Heart right ventricle (tissue), 16 donors: ENCODE data around the gene VAT1L. TPM values are rescaled to one million over a fixed set of nuclear protein-coding genes. Genes with fewer than 3 reads are reported as not detected.

Experiments used
- ATAC-seq, 8 donors: fragments of 200-7000 bp; cut with Tn5 transposase; one replicate each; pipeline ENCODE4 v1.9.1; 2020; ENCODE audit warnings: mild to moderate bottlenecking in 8 of 8, moderate library complexity in 8 of 8, moderate number of reproducible peaks in 1 of 8
- DNase-seq, 2 donors: peaks; one replicate each; pipeline ENCODE4 v3.0.0-alpha.2; 2020
- H3K27ac ChIP-seq, 10 donors: fragments of 200-600 bp; sonication (generic) in 2 of 10; one replicate each; pipeline versions ENCODE4 v1.5.0 to v1.8.0; 2020 to 2022; ENCODE audit warnings: mild to moderate bottlenecking in 3 of 10
- H3K27me3 ChIP-seq, 7 donors: fragments of 200-600 bp; one replicate each; pipeline ENCODE4 v1.8.0; 2021 to 2022; ENCODE audit warnings: mild to moderate bottlenecking in 2 of 7
- H3K36me3 ChIP-seq, 9 donors: fragments of 200-600 bp; sonication (generic) in 1 of 9; one replicate each; pipeline versions ENCODE4 v1.5.0 to v1.8.0; 2020 to 2022; ENCODE audit warnings: mild to moderate bottlenecking in 2 of 9
- H3K4me1 ChIP-seq, 9 donors: fragments of 200-600 bp; sonication (generic) in 1 of 9; one replicate each; pipeline versions ENCODE4 v1.5.0 to v1.8.0; 2020 to 2022; ENCODE audit warnings: mild to moderate bottlenecking in 4 of 9
- H3K4me3 ChIP-seq, 10 donors: fragments of 200-600 bp; sonication (generic) in 2 of 10; one replicate each; pipeline versions ENCODE4 v1.5.0 to v1.8.0; 2020 to 2022; ENCODE audit warnings: mild to moderate bottlenecking in 7 of 10, moderate library complexity in 2 of 10
- H3K9me3 ChIP-seq, 11 donors: fragments of 200-600 bp in 10 of 11; sonication (generic) in 2 of 11; one replicate each; pipeline versions ENCODE4 v1.5.0 to v1.8.0; 2013 to 2022; ENCODE audit warnings: mild to moderate bottlenecking in 2 of 11, control low read depth in 1 of 11, moderate library complexity in 1 of 11
- WGBS, 2 donors: extraction: QIAGEN DNeasy Blood & Tissue Kit; methylation state at CpG; one replicate each; pipeline ENCODE4 v1.1.7; 2013; ENCODE audit warnings: inconsistent platforms in 1 of 2; 5-methylcytosine and 5-hydroxymethylcytosine counted together
- intact Hi-C, 10 donors: fragments of 100-400 bp; cut with DNase I; formaldehyde crosslinking; loops; one replicate each; pipeline versions ENCODE4 v1.11.1 to v1.14.2; 2022
- polyA plus RNA-seq, 2 donors: library from polyadenylated mRNA; stranded (reverse); fragments of 200-250 nt; gene quantifications; one replicate each; pipeline ENCODE4 v1.2.3, GENCODE V29; 2013
- total RNA-seq, 10 donors: library from RNA; stranded (reverse); fragmentation: NEBNext Ultra II Directional in 3 of 10; extraction: Animal tissue kit (Norgen Biotek cat#: 25700) in 3 of 10; gene quantifications; one replicate each; pipeline versions ENCODE4 v1.2.1 to v1.2.4, GENCODE V29; 2021 to 2023
- TF ChIP-seq, protein P1 (sequence below), 9 donors: fragments of 200-600 bp; sonication (generic) in 2 of 9; IDR thresholded peaks; one replicate each; pipeline versions ENCODE4 v1.5.0 to v1.8.0; 2021 to 2022; ENCODE audit warnings: antibody characterized with exemption in 9 of 9, mild to moderate bottlenecking in 5 of 9, moderate library complexity in 1 of 9
- donor health status: Arrhythmogenic right ventricular cardiomyopathy.
- donor health status: ischemic (EF 13 %, LVEDD 7.1; RV severe dilation, severe dysfunction).
- donor health status: healthy with polysubstance abuse.
- donor health status: DM: no; HTN: yes; CAD: no.
- donor health status: DM: no; HTN: no; CAD: no.
- donor health status: ischemic (EF 25% LVEDD 6.9; RV normal size, moderate dysfunction).
- donor health status: ischemic (EF 25% LVEDD 5.7; RV mildly dilated, moderate dysfunction).
- donor health status: healthy.
- donor health status: DM: yes; HTN: yes; CAD: no.
- donor health status: Ischemic cardiomyopathy.
- donor health status: ischemic (EF 35%, LVEDD 5.7; RV mildly dilated, moderate dysfunction).
- donor health status: nonischemic (EF 11% LVEDD 7.7; RV severe dilation, severe dysfunction).
- donor health status: DM: yes; HTN: yes; CAD: no.
- donor health status: PGD.
- donor health status: ischemic (EF 29% LVEDD 5.4; RV normal size, mild dysfunction).
- donor health status: nonischemic (EF 23%, LVEDD 6.1; RV moderate dilation, normal function).

The VAT1L gene
- total and polyA plus RNA-seq, 12 donors, result 0.19 to 61.0 (median 24.0) TPM

DNA sequence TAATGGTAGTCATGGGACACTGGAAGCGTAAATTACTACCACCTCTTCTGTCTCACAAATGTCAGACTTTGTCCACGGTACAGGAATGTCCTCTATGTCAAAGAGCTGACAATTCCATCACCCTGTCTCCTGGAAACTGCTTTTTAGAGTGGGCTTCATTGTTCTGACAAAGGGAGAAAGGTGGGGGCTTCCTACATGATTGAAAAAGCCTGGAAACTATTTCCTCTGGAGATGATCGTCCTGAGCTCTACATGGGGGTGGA lies 53.1 kb downstream of the VAT1L start:
- H3K4me3 ChIP-seq, result no peak overlapping the region
- no peaks in the 10 kb centered on the region for H3K36me3 ChIP-seq
- 75 to 77% methylated on average over 3 of the region's 3 CpGs for WGBS, 2 donors
- DNase-seq (no peak), ATAC-seq (no peak)
- H3K27me3 ChIP-seq, result no peaks in the 10 kb centered on the region
- intact Hi-C loops, result no loop called here
- TF ChIP-seq, protein P1, sequence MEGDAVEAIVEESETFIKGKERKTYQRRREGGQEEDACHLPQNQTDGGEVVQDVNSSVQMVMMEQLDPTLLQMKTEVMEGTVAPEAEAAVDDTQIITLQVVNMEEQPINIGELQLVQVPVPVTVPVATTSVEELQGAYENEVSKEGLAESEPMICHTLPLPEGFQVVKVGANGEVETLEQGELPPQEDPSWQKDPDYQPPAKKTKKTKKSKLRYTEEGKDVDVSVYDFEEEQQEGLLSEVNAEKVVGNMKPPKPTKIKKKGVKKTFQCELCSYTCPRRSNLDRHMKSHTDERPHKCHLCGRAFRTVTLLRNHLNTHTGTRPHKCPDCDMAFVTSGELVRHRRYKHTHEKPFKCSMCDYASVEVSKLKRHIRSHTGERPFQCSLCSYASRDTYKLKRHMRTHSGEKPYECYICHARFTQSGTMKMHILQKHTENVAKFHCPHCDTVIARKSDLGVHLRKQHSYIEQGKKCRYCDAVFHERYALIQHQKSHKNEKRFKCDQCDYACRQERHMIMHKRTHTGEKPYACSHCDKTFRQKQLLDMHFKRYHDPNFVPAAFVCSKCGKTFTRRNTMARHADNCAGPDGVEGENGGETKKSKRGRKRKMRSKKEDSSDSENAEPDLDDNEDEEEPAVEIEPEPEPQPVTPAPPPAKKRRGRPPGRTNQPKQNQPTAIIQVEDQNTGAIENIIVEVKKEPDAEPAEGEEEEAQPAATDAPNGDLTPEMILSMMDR (IDR thresholded peaks at IDR 0.05), result no peak
- H3K27ac ChIP-seq, result no peak overlapping the region
- peaks cover 0 to 17% (median 0%) of the 10 kb centered on the region in 9 donors for H3K4me1 ChIP-seq
- H3K9me3 ChIP-seq, result no peaks in the 10 kb centered on the region

DNA sequence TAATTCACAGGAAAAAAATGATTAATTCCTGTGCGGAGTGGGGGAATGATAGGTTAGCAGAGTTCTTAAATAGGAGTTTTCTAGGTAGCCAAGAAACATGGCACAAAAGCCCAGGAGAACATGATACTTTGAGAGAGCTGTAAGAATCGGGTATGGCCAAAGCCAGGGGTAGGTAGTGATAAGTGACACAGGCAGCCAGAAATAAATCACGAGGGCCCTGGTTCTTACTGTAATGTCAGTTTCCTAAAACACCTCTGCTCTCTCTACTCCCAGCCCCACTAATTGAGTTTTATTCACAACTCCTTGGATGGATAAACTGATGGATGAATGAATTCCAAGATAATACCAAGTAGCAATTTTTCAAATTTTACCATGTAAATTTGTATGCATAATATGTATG lies 54.1 kb downstream of the VAT1L start:
- Histone ChIP-seq H3K36me3 (no peaks in the 10 kb centered on the region), H3K27me3 (no peaks in the 10 kb centered on the region), H3K4me1 (peaks cover 0 to 17% (median 0%) of the 10 kb centered on the region in 9 donors), H3K27ac (peak overlapping the region in 3 of 10 donors; percentile 19 to 34 (median 22)), H3K4me3 (no peak overlapping the region), H3K9me3 (no peaks in the 10 kb centered on the region)
- WGBS, 2 donors, result 77 to 83% methylated on average over 3 of the region's 3 CpGs
- intact Hi-C loops, result no loop called here
- TF ChIP-seq, protein P1 (IDR thresholded peaks at IDR 0.05), result no peak
- ATAC-seq, result peak in 6 of 8 donors; percentile 41 to 75 (median 50)
- no peak for DNase-seq

DNA sequence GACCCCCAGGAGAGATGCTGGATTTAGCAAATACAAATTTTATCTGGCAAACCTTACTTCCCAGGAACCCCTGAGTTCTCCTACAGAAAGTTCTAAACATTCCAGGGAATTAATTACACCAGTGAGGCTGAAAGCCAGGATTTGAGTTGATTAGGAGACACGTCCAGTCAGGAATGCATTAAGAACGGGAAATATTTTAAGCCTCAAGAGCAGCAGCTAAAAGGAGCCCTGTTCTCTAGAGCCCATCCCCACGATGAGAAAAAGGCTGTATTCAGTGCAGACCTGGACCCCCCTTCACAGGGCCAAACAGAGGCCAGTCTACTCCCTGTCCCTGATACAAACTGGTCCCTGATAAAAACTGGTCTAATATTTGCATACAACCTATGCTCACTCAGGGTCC lies 55.0 kb downstream of the VAT1L start:
- H3K36me3 ChIP-seq, result no peaks in the 10 kb centered on the region
- ATAC-seq, result peak in 1 of 8 donors; percentile 40
- H3K27ac ChIP-seq, result peak overlapping the region in 2 of 10 donors; percentile 19 to 22
- intact Hi-C loops, result no loop called here
- DNase-seq, result no peak
- TF ChIP-seq, protein P1 (IDR thresholded peaks at IDR 0.05), result no peak
- no peaks in the 10 kb centered on the region for H3K9me3 ChIP-seq
- H3K4me3 ChIP-seq, result no peak overlapping the region
- H3K27me3 ChIP-seq, result no peaks in the 10 kb centered on the region
- 36 to 42% methylated on average over 3 of the region's 3 CpGs for WGBS, 2 donors
- H3K4me1 ChIP-seq, result peaks cover 0 to 17% (median 0%) of the 10 kb centered on the region in 9 donors

DNA sequence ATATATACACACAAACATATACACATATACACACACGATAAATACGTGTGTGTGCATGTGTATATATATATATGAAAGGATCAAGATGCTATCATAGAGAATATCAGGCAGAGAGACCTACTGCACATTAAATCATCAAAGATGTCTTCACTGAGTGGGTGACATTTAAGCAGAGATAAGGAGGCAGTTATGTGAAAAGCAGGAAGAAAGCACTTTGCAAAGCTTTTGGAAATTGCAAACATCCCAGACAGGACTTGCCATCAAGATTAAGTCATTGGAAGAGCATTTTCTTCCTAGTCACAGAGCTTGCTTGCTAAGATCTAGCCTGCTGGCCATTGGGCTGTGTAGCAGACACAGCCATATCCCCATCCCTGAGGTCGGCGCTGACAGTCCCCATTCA lies 56.4 kb downstream of the VAT1L start:
- ATAC-seq (no peak), DNase-seq (no peak)
- no peaks in the 10 kb centered on the region for H3K27me3 ChIP-seq
- H3K4me1 ChIP-seq, result peaks cover 0 to 23% (median 0%) of the 10 kb centered on the region in 9 donors
- TF ChIP-seq, protein P1 (IDR thresholded peaks at IDR 0.05), result no peak
- no peaks in the 10 kb centered on the region for H3K36me3 ChIP-seq
- 75 to 81% methylated on average over 4 of the region's 4 CpGs for WGBS, 2 donors
- no peak overlapping the region for H3K27ac ChIP-seq
- H3K9me3 ChIP-seq, result no peaks in the 10 kb centered on the region
- intact Hi-C loops, result loop anchor here in 1 of 10 donors (5.0 kb wide), 1 partner anchor 48 kb away; no protein-coding TSS in a partner anchor
- no peak overlapping the region for H3K4me3 ChIP-seq
